Uterus (tissue), 4 donors: ENCODE results near the gene ECD. TPM values are rescaled to one million over a fixed set of nuclear protein-coding genes. Genes with fewer than 3 reads are reported as not detected.
A peak's percentile ranks its signal among the peaks of the same experiment; 100 is the strongest.
"Not testable (repeated sequence)": the region's sequence is repeated elsewhere in the genome, so short reads cannot be mapped to it uniquely, and the experiment has no call there.

ENCODE experiments used
- DNase-seq, 2 donors: peaks; one replicate each; pipeline ENCODE4 v3.0.0-alpha.2; 2019 to 2020
- H3K27ac ChIP-seq, 2 donors: fragments of 200-600 bp; sonication (generic); 1 replicate in 1 of 2; 2 replicates in 1 of 2; pipeline ENCODE4 v1.5.1; 2016 to 2018
- H3K27me3 ChIP-seq, 2 donors: fragments of 200-600 bp; sonication (generic); one replicate each; pipeline ENCODE4 v1.5.1; 2018 to 2019; ENCODE audit warnings: control low read depth in 1 of 2
- H3K36me3 ChIP-seq, 2 donors: fragments of 200-600 bp; sonication (generic); one replicate each; pipeline ENCODE4 v1.5.1; 2019; ENCODE audit warnings: control low read depth in 1 of 2
- H3K4me1 ChIP-seq, 2 donors: fragments of 200-600 bp; sonication (generic); one replicate each; pipeline ENCODE4 v1.5.1; 2018 to 2019; ENCODE audit warnings: control low read depth in 1 of 2
- H3K4me3 ChIP-seq, 2 donors: fragments of 200-600 bp; sonication (generic); 1 replicate in 1 of 2; 2 replicates in 1 of 2; pipeline ENCODE4 v1.5.1; 2018 to 2019; ENCODE audit warnings: mild to moderate bottlenecking in 1 of 2
- H3K9me3 ChIP-seq, 2 donors: fragments of 200-600 bp; sonication (generic); one replicate each; pipeline ENCODE4 v1.5.1; 2019; ENCODE audit warnings: control low read depth in 1 of 2
- POLR2A ChIP-seq, 2 donors: fragments of 450-650 bp; IDR thresholded peaks; one replicate each; pipeline ENCODE4 v1.6.1; 2016; ENCODE audit warnings: antibody characterized with exemption in 2 of 2, mild to moderate bottlenecking in 1 of 2, moderate library complexity in 1 of 2
- intact Hi-C: fragments of 100-400 bp; cut with DNase I; formaldehyde crosslinking; loops from one replicate; pipeline ENCODE4 v1.15.1; 2023; ENCODE audit warnings: low total_unique reads
- total RNA-seq, 4 donors: library from RNA; depleted of rRNA in 3 of 4; stranded (reverse); fragments of >200 nt in 3 of 4; gene quantifications; one replicate each; pipeline versions ENCODE4 v1.1.0 to v1.2.4, GENCODE V29; 2014 to 2023
- TF ChIP-seq, protein P1 (sequence below), 4 experiments: fragments of 200-600 bp in 2 of 4; fragments of 450-650 bp in 2 of 4; sonication (generic) in 2 of 4; IDR thresholded peaks; one replicate each; pipeline ENCODE4 v1.5.1; 2016 to 2019; ENCODE audit warnings: antibody characterized with exemption in 4 of 4, mild to moderate bottlenecking in 2 of 4, moderate library complexity in 1 of 4
- donor health status: DM: yes; HTN: yes; CAD: no.

ECD gene
- total RNA-seq, 4 donors from 2014 or later = 18.4 to 37.8 (median 36.0) TPM

DNA sequence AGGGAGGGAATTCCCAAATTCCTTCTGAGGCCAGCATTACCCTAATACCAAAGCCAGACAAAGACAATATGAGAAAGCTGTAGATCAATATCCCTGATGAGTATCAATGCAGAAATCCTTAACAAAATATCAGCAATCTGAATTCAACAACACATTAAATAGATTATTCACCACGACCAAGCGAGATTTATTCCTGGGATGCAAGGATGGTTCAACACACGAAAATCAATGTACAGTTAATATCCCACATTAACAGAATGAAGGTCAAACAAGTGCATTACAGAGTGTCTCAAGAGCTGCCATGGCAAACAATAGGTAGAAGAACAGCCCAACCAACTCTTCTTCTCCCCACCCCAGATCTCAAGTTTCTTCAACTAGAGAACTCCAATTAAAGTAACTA, 6.1 kb downstream of the ECD start:
- Histone ChIP-seq H3K27me3 (no peaks in the 10 kb centered on the region), H3K27ac (no peak overlapping the region), H3K4me1 (peaks cover 0 to 7% of the 10 kb centered on the region in 2 donors), H3K9me3 (no peaks in the 10 kb centered on the region), H3K36me3 (no peaks in the 10 kb centered on the region), H3K4me3 (no peak overlapping the region)
- intact Hi-C loops = no loop called here
- no peak for DNase-seq
- no peak for TF ChIP-seq POLR2A (IDR thresholded peaks at IDR 0.05)
- TF ChIP-seq, protein P1, sequence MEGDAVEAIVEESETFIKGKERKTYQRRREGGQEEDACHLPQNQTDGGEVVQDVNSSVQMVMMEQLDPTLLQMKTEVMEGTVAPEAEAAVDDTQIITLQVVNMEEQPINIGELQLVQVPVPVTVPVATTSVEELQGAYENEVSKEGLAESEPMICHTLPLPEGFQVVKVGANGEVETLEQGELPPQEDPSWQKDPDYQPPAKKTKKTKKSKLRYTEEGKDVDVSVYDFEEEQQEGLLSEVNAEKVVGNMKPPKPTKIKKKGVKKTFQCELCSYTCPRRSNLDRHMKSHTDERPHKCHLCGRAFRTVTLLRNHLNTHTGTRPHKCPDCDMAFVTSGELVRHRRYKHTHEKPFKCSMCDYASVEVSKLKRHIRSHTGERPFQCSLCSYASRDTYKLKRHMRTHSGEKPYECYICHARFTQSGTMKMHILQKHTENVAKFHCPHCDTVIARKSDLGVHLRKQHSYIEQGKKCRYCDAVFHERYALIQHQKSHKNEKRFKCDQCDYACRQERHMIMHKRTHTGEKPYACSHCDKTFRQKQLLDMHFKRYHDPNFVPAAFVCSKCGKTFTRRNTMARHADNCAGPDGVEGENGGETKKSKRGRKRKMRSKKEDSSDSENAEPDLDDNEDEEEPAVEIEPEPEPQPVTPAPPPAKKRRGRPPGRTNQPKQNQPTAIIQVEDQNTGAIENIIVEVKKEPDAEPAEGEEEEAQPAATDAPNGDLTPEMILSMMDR (IDR thresholded peaks at IDR 0.05) = no peak

DNA sequence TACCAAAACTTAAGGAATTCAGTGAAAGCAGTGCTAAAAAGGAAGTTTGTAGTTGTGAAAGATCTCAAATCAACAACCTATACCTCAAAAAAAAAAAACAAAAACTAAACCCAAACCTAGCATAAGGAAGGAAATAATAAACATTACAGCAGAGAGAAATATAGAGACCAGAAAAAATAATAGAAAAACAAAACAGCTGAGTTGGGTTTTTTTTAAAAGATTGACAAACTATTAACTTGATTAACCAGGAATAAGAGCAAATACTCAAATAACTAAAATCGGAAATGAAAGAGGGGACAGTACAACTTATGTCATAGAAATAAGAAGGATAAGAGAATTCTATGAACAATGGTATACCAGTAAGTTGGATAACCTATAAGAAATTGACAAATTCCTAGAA, 6.7 kb downstream of the ECD start:
- intact Hi-C loops = no loop called here
- Histone ChIP-seq H3K9me3 (no peaks in the 10 kb centered on the region), H3K4me3 (no peak overlapping the region), H3K36me3 (no peaks in the 10 kb centered on the region), H3K27ac (no peak overlapping the region), H3K27me3 (no peaks in the 10 kb centered on the region), H3K4me1 (peaks cover 0 to 7% of the 10 kb centered on the region in 2 donors)
- no peak for DNase-seq
- TF ChIP-seq, protein P1 (IDR thresholded peaks at IDR 0.05) = no peak

DNA sequence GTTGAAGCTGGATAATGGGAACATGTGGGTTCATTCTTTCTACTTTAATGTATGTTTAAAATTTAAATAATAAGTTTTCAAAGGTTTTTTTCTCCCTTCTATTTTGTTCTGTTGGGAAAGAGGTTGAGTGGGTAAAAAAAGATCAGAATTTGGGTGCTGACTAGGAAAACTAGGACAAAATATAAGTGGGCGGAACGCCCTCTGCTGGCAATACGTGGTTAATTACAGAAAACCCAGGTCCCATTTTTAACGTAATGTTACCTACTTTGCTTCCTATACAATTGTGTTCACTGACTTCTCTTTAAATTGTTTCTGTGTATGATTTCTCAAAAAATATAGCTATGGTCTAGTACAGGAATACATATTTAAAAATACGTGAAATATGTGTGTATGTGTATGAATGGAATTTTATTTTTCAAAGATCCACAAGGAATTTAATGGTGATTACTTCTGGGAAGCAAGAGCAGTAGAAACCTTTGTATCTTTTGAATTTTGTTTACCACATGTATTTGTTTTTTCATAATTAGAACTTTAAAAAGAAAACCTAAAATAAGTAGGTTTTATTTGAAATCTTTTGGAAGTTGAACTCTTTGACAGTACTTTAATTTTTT, 8.7 kb downstream of the ECD start:
- no peaks in the 10 kb centered on the region for H3K9me3 ChIP-seq
- intact Hi-C loops = no loop called here

DNA sequence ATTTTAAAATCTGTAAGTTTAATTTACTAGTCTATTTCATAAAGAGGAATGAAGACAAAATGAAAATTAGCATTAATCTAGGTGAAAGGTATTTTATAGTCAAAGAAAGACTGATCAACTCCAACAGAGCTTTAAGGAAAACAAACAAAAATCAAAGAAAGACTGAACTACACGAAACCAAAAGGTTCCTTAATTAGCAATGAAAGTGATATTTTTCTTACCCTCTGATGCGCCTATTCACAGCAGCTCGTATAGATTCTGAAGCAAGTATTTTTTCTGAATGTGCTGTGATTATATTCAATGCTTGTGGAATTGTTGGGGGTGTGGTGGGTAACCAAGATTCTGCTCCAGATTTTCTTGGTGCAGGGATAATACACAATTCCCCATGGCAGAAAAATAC, 11.8 kb downstream of the ECD start:
- no peak overlapping the region for H3K4me3 ChIP-seq
- H3K36me3 ChIP-seq = no peaks in the 10 kb centered on the region
- no peaks in the 10 kb centered on the region for H3K27me3 ChIP-seq
- H3K4me1 ChIP-seq = no peaks in the 10 kb centered on the region
- intact Hi-C loops = no loop called here
- TF ChIP-seq, protein P1 (IDR thresholded peaks at IDR 0.05) = no peak
- TF ChIP-seq POLR2A (IDR thresholded peaks at IDR 0.05) = no peak
- H3K9me3 ChIP-seq = no peaks in the 10 kb centered on the region
- no peak overlapping the region for H3K27ac ChIP-seq
- no peak for DNase-seq

More for the DNA sequence above, 8.7 kb downstream of the ECD start:
- H3K4me1 ChIP-seq = peaks cover 0 to 7% of the 10 kb centered on the region in 2 donors
- no peak overlapping the region for H3K27ac ChIP-seq
- H3K27me3 ChIP-seq = no peaks in the 10 kb centered on the region
- H3K36me3 ChIP-seq = no peaks in the 10 kb centered on the region
- DNase-seq = peak; percentile 47 to 53
- TF ChIP-seq POLR2A (IDR thresholded peaks at IDR 0.05) = no peak
- TF ChIP-seq, protein P1 (IDR thresholded peaks at IDR 0.05) = peak; percentile 67 to 71 (median 68)
- no peak overlapping the region for H3K4me3 ChIP-seq

DNA sequence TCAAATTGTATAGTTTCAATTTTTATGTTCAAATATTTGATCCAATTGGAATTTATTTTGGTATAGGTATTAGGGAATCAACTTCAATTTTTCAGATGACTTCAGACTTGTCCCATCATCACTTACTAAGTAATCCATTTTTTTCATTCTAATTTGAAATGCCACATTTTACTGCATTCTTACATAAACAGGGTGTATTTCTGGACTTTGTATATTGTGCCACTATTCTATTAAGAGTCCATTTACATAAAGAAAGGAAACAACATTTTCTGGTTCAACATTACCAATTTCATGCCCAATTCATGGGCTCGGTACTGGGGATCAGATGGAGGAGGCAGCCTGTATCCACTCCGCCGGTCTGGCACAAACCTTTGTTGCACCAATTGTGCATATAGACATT, 15.8 kb downstream of the ECD start:
- no peak overlapping the region for H3K4me3 ChIP-seq
- no peaks in the 10 kb centered on the region for H3K36me3 ChIP-seq
- H3K27ac ChIP-seq = no peak overlapping the region
- H3K27me3 ChIP-seq = no peaks in the 10 kb centered on the region
- no peak for DNase-seq
- no peaks in the 10 kb centered on the region for H3K4me1 ChIP-seq
- H3K9me3 ChIP-seq = no peaks in the 10 kb centered on the region
- intact Hi-C loops = no loop called here
- no peak for TF ChIP-seq POLR2A (IDR thresholded peaks at IDR 0.05)
- TF ChIP-seq, protein P1 (IDR thresholded peaks at IDR 0.05) = no peak

DNA sequence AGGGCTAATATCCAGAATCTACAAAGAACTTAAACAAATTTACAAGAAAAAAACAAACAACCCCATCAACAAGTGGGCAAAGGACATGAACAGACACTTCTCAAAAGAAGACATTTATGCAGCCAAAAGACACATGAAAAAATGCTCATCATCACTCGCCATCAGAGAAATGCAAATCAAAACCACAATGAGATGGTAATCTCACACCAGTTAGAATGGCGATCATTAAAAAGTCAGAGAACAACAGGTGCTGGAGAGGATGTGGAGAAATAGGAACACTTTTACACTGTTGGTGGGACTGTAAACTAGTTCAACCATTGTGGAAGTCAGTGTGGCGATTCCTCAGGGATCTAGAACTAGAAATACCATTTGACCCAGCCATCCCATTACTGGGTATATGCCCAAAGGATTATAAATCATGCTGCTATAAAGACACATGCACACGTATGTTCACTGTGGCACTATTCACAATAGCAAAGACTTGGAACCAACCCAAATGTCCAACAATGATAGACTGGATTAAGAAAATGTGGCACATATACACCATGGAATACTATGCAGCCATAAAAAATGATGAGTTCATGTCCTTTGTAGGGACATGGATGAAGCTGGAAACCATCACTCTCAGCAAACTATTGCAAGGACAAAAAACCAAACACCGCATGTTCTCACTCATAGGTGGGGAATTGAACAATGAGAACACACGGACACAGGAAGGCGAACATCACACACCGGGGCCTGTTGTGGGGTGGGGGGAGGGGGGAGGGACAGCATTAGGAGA, 17.0 kb downstream of the ECD start:
- H3K27me3 ChIP-seq, H3K9me3 ChIP-seq, intact Hi-C loops, H3K4me3 ChIP-seq, H3K36me3 ChIP-seq, H3K4me1 ChIP-seq, H3K27ac ChIP-seq, DNase-seq: not testable (repeated sequence)
